SIG-M5 treated with dmso at 0.1 percent for 504 hours (cell line): ENCODE measurements around the gene ATP5MG.
"Not testable (repeated sequence)": the region's sequence is repeated elsewhere in the genome, so short reads cannot be mapped to it uniquely, and the experiment has no call there.

Experiments
- DNase-seq: peaks from one replicate; lab custom pipeline; 2025; ENCODE audit not compliant: unreplicated experiment; lab: John Stamatoyannopoulos, UW

Gene ATP5MG

DNA sequence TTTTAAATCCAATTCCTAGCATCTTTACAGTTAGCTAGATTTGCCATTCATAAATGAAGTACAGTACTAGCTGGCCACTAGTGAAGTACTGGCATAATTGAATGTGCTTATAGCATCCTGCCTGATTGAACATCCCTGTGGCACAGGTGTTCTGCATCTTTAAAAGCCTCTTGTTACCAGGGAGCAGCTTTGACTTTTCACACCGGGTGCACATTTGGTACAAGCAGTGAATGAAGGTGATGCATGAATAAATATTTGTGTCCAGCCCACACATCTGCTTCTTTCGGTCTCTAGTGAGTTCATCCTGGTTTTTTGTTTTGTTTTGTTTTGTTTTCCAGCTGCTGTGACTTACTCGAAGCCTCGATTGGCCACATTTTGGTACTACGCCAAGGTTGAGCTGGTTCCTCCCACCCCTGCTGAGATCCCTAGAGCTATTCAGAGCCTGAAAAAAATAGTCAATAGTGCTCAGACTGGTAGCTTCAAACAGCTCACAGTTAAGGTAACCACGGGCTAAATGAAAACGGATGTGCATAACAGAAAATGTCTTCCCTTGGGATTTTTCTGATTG, 5.3 kb downstream of the ATP5MG start:
- DNase-seq: no peak

GRCh38 chr11:118410055-118410745, 8.8 kb downstream of the ATP5MG start:
- no peak for DNase-seq

- DNase-seq: no peak
Measured at GRCh38 chr11:118411530-118411929, 10.1 kb downstream of the ATP5MG start.

GRCh38 chr11:118412921-118413320, 11.5 kb downstream of the ATP5MG start:
- no peak for DNase-seq

GRCh38 chr11:118415062-118415738, 13.8 kb downstream of the ATP5MG start:
- peak; percentile 8 for DNase-seq

GRCh38 chr11:118415739-118416068, 14.3 kb downstream of the ATP5MG start:
- DNase-seq: peak; percentile 38

DNA sequence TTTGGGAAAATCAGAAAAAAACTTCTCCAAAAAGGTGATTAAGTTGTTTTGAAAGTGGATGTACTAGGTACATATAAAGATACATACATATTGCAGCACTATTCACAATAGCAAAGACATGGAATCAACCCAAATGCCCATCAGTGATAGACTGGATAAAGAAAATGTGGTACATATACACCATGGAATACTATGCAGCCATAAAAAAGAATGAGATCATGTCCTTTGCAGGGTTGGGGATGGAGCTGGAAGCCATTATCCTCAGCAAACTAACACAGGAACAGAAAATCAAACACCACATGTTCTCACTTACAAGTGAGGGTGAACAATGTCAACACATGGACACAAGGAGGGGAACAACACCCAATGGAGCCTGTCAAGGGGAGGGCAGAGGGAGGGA, 15.5 kb downstream of the ATP5MG start:
- DNase-seq: not testable (repeated sequence)

GRCh38 chr11:118417801-118418200, 16.4 kb downstream of the ATP5MG start:
- no peak for DNase-seq

DNA sequence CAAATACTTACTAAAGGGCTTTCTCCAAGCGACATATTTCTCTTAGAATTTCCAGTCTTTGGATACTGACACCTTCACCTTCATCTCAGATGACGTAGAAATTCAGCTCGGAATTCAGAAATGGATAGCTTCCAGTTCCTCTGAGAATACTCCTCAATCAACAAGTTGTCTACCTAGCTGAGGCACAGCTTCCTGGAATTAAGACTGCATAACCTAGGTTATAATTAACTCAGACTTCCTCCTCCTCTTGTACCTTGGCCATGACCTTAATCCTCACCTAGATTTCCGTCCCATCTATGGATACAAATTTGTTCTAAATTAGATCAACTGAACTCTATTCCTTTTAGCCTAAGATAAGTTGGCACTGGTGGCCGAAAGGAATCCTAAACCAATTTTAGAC, 17.4 kb downstream of the ATP5MG start:
- DNase-seq: no peak

GRCh38 chr11:118427707-118428106, 26.3 kb downstream of the ATP5MG start:
- no peak for DNase-seq

- peak; percentile 3 for DNase-seq
Measured at GRCh38 chr11:118430956-118431355, 29.6 kb downstream of the ATP5MG start.

DNA sequence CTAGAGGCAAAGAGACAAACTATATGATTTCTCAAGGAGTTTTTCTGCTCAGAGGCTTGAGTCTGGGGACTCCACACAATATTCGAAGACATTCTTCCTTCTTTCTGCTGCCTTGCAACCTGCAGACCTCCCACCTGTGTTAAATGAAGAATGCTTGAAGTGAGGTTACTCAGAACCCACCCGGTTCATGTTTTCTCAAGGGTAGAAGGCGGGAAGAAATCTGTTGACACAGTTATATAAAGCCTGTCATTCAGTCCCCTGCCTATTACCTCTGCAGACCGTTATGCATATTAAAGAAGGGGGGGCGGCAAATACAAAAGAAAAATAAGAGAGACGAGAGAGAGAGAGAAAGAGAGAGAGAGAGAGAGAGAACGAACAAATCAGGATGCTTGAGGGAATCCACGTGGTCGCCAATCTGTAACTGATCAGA, 32.7 kb downstream of the ATP5MG start:
- DNase-seq: no peak

DNA sequence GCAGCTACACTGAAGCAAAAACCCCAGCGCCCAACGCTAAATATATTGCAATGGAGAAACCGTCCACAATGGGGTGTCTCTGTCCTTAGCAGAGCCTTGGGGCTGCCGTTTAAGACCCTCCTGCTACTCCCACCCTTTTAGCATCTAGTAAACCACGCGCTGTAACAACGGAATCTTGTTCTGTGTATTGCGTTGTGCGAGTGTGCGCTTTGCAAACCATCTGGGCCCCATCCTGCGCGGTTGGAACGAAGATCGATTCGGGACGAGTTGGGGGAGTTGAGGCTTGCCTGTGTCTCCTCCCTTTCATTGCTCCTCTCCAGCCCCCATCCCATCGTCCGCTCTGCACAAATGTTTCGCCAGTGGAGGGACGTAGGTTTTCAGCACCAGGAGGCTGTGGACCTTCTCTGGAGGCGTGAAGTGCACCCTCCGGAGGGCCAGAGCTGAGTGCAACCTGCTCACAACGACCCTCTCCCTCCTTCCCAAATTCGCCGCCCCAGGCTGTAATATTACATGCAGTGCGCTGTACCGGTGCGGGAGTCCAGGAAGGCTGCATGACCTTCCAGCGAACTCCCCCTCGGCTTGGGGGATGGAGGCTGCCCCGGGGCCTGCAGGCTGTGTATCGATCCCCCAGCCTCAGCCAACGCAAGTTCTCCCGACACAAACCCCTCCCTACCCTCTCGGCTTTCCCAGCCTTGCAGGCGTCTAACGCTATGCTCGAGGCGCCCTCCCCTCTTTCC, 33.3 kb downstream of the ATP5MG start:
- DNase-seq: peak; percentile 61

DNA sequence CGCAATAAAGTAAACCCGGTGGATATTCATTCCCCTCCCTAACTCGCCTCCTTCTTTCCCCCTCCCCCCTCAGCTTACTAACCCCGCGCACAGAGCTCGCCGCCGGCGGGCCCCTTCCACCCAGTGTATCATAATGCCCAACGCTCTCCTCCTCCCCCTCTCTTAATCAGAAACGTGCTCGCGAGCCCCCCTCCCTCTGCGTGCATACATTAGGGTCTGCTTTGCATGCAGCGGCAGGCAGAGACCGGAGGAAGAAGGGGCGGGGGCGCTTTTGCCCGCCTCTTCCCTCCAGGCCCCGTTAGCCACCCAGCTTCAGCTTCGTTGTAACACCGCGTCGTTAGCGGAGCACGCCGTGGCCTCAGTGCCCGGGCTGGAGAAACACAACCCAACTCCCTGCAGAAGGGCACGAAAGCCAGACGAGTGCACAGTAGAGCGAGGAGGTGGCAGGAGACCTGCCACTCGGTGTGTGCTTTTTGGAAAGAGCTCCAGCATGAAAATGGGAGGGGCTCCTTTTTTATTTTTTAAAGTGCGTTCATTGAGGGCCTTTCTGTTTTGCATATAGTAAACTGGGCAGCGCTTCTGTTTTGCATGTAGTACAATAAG, 34.0 kb downstream of the ATP5MG start:
- peak; percentile 83 for DNase-seq

DNA sequence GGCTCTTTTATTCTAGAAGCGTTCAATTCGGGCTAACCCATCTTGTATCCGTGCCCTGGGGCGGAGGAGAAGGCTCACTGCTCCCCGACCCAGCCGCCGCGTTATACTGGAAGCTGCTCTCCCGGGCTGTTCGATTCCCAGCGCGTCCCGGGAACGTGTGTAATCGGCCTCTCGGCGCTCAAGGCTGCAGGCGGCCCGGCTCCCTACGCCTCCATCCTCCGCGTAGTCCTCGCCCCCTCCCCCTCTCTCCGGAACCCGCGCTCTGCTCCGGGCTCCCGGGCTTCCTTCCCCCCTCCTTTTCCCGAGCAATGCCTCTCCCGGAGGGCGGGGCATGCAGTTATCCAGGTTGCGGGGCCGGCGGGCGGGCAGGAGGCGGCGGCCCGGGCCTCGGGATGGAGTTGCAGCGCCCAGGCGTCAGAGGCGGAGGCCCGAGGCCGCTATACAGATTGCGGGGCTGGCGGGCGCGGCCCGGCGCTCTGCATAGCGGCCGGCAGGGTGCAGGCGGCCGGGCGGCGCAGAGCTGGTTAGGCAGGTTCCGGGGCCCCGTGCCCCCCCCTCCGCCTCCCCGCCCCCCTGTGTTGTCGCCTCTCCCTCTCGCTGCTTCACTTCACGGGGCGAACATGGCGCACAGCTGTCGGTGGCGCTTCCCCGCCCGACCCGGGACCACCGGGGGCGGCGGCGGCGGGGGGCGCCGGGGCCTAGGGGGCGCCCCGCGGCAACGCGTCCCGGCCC, 34.7 kb downstream of the ATP5MG start, which contains the start of gene KMT2A:
Gene KMT2A, plus strand, starts transcription at position 600 of the 732 bp plus-strand sequence. Its CDS starts 21 bp downstream, at position 621.
- DNase-seq: peak; percentile 94

- DNase-seq: no peak
Measured at GRCh38 chr11:118436639-118437207, 35.3 kb downstream of the ATP5MG start.

DNA sequence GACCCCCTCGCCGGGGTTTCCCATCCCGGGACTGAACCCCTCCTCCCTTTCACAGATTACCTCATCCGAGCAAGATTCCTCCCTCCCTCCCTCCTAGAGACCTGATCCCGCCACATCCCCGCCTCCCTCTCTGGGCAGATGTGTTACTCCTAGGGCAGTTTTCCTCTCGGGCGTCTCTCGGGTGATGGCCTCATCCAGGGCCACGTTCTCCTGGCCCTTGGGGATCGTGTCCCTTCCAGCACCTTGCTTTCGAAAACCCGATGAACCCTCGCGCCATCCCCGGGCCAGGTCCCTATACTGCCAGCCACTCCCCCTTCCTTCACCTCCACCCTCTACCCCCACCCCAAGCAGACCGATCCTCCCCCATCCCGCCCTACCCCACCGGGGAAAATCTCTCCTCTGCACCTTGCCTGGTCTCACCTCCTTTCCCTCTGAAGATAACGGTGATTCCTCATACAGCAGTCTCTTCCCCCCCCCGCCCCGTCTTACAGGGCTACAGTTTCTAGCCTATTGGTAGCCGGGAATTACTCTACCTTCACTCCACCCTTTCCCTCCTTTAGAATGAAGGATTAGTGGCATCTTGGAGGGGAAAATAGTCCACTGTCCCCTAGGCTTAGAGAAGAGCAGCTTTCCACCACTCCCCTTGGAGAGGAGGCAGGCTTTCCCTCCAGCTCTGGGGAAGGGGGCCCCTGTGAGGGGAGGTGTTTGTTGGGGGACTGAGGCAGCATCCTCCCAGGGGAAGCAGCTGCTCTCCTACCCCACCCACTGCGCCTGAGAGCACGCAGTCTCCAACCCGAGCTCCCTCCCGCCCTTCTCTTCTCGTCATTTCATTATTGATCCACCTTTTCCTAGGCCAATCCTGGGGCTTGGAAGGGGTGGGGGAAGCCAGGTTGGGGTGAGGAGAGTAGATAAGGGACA, 36.1 kb downstream of the ATP5MG start:
- DNase-seq: peak; percentile 42

DNA sequence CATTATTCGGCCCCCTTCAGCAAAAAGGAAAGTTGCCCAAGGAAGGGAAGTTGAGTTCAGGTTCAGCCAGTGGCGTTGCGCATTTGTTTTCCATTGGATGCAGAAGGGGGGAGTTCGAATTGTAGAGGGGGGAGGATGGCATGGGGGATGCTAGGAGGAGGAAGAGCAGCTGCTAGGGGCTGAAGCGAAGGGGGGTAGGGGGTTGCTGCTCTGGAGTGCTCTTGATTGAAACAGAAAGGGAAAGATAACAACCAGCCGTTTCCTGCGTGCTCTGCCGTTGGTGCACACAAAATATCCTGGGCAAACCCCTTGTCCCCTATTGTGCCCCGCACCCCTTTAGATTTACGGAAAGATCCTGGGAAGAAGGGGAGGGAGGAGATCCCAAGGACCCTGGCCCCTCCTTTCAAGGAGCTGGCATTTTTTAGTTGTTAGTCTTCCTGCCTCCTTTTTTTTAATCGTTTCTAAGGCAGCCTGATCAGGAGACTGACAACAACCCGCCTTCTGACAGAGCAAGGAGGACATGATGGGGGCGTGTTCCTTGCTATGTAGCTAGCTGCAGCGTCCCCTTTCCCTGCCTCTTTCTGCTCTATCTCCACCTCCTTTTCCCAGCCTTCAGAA, 37.0 kb downstream of the ATP5MG start:
- DNase-seq: peak; percentile 68

DNA sequence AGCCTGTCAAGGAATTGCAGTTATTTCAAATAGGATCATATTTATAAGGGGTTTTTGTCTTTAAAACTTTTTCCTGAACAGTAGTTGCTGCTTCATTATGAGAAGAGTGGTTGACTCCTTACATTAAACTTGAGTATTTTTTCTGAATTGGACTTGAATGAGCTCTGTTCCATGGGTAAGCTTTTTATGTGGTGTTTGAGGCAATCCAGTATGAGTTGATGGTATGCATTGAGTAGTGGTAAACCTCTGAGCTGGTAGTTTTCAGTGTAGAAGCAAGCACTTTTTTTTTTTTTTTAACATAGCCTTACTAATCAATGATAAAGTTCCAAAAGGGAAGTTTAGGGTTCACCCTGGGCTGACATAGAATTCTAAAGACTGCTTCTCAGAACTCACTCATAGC, 38.2 kb downstream of the ATP5MG start:
- DNase-seq: no peak
